ENCODE data around the gene SUSD5.

- TF ChIP-seq, protein P1, sequence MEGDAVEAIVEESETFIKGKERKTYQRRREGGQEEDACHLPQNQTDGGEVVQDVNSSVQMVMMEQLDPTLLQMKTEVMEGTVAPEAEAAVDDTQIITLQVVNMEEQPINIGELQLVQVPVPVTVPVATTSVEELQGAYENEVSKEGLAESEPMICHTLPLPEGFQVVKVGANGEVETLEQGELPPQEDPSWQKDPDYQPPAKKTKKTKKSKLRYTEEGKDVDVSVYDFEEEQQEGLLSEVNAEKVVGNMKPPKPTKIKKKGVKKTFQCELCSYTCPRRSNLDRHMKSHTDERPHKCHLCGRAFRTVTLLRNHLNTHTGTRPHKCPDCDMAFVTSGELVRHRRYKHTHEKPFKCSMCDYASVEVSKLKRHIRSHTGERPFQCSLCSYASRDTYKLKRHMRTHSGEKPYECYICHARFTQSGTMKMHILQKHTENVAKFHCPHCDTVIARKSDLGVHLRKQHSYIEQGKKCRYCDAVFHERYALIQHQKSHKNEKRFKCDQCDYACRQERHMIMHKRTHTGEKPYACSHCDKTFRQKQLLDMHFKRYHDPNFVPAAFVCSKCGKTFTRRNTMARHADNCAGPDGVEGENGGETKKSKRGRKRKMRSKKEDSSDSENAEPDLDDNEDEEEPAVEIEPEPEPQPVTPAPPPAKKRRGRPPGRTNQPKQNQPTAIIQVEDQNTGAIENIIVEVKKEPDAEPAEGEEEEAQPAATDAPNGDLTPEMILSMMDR (conservative IDR thresholded peaks at IDR 0.05; ENCODE audit: low read depth, low read length) = no peak
- TF ChIP-seq EZH2phosphoT487 (IDR thresholded peaks at IDR 0.05; ENCODE audit: borderline replicate concordance, low read length) = no peak
- no peak for TF ChIP-seq EZH2 (IDR thresholded peaks at IDR 0.05; ENCODE audit: low read length, unreplicated experiment)
These were observed 44.5 kb downstream of the SUSD5 start for GRCh38 chr3:33174095-33174494.

Measured in PC-3 (cell line).